HG03025 (cell line): ENCODE measurements around the gene HES4.
"Not testable (repeated sequence)": the region's sequence is repeated elsewhere in the genome, so short reads cannot be mapped to it uniquely, and the experiment has no call there.

ENCODE experiments used
- ATAC-seq: cut with Tn5 transposase; IDR thresholded peaks from one replicate; pipeline ENCODE4 v1.9.1; 2021; ENCODE audit warnings: mild to moderate bottlenecking, moderate library complexity; ENCODE audit not compliant: unreplicated experiment, low FRiP score

The HES4 gene

DNA sequence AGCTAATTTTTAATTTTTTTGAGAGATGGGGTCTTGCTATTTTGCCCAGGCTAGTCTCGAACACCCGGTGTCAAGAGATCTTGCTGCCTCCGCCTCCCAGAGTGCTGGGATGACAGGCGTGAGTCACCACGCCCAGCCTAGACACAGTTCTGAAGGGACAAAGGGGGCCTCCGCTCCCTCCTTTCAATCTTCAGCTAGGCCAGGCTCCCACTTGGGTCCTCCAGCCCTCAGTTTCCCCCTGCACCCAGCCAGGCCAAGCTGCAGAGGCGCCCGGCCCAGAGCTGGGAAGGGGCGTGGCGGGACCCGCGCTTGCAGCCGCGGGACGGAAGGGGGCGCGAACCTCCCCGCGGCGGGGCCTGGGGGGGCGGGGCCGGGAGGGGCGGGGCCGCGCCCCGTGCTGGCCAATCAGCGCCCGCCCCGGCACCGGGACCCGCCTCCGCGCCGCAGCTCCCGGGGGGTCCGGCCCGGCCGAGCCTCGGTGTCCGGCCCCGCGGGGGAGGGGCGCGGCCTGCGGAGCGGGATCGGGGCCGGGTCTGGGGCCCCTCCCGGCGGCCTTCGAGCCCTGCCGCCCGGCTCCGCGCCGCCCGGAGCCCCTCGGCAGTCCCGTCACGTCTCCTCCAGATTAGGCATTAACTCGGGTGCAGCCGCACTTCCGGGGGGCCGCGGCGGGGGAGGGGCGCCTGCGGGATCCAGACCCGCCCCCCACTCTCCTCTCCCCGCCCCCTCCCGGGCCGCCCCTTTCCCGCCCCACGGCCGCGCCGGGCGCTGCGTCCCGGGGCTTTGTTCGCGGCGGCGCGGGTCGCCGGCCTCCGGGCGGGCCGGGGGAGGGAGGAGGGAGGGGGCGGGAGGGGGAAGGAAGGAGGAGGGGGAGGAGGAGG, 19.5 kb upstream of the HES4 start:
- peak; percentile 65 for ATAC-seq

DNA sequence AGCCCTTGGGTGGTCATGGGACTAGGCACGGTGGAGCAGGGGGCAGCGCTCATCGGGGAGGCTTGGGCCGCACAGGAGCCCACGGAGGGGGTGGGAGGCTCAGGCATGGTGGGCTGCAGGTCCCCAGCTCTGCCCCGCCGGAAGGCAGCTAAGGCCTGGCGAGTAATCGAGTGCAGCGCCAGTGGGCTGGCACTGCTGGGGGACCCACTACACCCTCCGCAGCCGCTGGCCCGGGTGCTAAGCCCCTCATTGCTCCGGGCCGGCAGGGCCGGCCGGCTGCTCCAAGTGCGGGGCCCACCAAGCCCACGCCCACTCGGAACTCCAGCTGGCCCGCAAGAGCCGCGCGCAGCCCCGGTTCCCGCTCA, 18.4 kb upstream of the HES4 start:
- not testable (repeated sequence) for ATAC-seq

DNA sequence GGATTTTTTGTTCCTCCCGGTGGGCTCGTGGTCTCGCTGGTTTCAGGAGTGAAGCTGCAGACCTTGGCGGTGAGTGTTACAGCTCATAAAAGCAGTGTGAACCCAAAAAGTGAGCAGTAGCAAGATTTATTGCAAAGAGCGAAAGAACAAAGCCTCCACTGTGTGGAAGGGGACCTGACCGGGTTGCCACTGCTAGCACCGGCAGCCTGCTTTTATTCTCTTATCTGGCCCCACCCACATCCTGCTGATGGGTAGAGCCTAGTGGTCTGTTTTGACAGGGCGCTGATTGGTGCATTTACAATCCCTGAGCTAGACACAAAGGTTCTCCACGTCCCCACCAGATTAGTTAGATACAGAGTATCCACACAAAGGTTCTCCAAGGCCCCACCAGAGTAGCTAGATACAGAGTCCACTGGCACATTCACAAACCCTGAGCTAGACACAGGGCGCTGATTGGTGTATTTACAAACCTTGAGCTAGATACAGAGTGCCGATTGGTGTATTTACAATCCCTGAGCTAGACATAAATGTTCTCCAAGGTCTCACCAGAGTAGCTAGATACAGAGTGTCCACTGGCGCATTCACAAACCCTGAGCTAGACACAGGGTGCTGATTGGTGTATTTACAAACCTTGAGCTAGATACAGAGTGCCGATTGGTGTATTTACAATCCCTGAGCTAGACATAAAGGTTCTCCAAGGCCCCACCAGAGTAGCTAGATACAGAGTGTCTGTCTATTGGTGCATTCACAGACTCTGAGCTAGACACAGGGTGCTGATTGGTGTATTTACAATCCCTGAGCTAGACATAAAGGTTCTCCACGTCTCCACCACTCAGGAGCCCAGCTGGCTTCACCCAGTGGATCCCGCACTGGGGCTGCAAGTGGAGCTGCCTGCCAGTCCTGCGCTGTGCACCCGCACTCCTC, 17.8 kb upstream of the HES4 start:
- not testable (repeated sequence) for ATAC-seq

DNA sequence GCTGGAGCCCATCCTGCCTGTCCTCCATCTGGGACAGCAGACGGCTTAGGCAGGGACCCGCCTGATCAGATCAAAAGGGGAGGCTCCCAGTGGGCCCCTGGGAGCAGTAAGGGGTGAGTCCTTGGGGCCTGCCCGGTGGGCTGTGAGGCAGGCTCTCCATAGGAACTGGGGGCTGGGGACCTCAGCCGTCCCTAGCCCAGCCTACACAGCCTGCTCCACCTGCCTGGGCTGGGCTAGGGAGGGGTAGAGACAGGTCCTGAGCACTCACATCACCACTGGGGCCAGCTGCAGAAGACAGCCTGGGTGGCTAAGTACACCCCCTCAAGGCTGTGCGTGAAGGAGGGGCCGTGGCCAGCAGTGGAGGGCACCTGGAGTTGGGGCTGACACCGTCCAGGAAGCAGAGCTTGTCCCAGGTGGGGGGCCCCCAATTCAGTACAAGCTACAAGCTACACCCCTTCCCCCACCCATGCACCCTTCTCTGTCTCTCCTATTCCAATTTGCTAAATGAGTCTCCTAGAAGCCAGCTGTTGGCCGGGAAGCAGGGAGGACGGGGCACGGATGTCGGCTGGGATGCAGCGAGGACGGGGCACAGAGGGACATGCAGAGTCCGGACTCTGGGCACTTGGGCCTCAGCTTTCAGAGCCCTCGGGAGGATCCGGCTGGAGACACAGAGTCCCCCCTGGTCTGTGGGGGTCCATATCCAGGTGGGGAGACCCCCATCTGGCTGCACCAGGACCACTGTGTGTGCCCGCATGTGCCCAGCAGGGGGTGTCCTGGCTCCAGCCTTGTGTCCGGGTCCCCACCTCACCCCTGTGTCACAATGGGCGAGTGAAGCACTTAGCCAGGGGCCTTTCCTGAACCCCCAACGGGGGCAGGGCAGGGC, 15.1 kb upstream of the HES4 start:
- no peak for ATAC-seq

DNA sequence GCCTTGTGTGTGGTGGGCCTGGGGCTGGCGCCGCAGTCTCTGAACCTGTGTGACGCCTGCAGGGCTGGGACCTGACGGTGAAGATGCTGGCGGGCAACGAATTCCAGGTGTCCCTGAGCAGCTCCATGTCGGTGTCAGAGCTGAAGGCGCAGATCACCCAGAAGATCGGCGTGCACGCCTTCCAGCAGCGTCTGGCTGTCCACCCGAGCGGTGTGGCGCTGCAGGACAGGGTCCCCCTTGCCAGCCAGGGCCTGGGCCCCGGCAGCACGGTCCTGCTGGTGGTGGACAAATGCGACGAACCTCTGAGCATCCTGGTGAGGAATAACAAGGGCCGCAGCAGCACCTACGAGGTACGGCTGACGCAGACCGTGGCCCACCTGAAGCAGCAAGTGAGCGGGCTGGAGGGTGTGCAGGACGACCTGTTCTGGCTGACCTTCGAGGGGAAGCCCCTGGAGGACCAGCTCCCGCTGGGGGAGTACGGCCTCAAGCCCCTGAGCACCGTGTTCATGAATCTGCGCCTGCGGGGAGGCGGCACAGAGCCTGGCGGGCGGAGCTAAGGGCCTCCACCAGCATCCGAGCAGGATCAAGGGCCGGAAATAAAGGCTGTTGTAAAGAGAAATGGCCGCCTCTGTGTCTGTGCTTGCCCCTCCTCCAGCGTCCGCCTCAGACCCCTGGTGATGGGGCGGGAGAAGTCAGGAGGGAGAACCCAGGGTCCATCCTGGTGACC, 14.2 kb upstream of the HES4 start:
- ATAC-seq, result no peak

DNA sequence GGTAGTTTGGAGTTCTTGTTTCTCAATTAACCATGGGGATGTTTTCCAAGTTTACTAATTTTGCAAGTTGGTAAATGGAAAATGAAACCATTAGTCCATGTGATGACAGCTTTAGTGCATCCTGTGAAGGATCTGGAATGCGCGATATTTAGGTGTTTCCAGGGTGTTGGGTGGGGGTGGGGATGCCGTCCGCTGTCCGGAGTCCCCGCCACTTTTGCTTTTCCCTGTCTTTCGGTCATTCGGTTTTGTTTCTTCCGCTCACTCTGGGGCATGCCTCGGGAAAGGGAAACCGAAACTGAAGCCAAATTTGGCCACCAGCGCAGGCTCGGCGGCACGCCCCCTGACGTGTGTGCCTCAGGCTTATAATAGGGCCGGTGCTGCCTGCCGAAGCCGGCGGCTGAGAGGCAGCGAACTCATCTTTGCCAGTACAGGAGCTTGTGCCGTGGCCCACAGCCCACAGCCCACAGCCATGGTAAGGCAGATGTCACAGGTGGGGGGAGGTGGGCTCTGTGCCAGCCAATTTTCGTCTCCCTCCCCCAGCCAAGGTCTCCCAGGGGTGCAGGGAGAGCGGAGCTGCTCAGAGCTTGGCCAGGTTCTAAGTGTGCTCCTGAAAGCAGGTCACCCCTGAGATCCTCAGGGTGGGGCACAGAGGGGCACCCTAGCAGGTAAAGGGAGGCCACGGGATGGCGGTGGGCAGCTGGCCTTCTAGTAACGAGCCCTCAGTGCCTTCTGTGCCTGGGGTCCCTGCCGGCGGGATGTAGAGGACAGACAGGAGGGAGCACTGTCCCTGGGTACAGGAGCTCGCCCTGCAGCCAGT, 13.4 kb upstream of the HES4 start, which contains the start of gene ISG15:
Gene ISG15, plus strand, starts transcription at position 393 of the 817 bp plus-strand sequence. Its CDS starts 77 bp downstream, at position 470.
- ATAC-seq, result peak; percentile 85

DNA sequence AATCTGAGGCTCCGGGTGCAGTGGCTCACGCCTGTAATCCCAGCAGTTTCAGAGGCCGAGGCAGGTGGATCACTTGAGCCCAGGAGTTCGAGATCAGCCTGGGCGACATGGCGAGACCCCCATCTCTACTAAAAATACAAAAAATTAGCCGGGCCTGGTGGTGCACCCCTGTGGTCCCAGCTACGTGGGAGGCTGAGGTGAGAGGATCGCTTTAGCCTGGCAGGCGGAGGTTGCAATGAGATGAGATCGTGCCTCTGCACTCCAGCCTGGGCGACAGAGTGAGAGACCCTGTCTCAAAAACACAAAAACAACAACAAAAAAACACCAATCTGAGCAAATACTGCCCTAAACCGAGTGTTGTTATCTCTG, 12.8 kb upstream of the HES4 start:
- not testable (repeated sequence) for ATAC-seq

DNA sequence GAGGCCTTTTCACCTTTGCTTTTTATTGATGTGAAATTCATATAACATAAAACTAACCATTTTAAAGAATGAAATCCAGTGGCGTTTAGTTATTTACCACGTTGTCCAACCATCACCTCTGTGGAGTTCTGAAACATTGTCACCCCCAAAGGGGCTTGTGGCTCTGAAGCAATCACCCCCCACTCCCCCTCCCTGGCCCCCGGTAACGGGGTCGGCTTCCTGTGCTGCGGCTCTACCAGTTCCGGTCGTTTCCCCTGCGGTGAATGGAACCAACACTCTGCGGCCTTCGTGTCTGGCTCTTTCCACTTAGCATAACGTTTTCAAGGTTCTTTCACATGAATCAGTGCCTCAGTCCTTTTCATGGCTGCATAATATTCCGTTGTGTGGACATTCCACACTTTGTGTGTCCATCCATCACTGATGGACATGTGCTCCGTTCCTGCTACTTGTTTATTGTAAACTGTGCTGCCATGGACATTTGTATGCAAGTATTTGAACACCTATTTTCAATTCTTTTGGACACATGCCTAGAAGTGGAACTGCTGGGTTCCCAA, 11.6 kb upstream of the HES4 start:
- no peak for ATAC-seq

DNA sequence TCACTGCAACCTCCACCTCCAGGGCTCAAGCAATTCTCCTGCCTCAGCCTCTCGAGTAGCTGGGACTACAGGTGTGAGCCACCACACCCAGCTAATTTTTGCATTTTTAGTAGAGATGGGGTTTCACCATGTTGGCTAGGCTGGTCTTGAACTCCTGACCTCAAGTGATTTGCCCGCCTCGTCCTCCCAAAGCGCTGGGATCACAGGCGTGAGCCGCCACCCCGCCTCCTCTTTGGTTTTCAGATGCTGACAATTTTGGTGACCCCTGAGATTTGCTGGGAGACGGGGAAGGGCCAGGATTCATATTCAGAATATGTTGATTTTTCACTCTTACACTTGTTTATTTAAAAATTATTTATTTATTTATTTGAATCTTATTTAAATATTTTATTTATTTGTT, 10.2 kb upstream of the HES4 start:
- not testable (repeated sequence) for ATAC-seq

DNA sequence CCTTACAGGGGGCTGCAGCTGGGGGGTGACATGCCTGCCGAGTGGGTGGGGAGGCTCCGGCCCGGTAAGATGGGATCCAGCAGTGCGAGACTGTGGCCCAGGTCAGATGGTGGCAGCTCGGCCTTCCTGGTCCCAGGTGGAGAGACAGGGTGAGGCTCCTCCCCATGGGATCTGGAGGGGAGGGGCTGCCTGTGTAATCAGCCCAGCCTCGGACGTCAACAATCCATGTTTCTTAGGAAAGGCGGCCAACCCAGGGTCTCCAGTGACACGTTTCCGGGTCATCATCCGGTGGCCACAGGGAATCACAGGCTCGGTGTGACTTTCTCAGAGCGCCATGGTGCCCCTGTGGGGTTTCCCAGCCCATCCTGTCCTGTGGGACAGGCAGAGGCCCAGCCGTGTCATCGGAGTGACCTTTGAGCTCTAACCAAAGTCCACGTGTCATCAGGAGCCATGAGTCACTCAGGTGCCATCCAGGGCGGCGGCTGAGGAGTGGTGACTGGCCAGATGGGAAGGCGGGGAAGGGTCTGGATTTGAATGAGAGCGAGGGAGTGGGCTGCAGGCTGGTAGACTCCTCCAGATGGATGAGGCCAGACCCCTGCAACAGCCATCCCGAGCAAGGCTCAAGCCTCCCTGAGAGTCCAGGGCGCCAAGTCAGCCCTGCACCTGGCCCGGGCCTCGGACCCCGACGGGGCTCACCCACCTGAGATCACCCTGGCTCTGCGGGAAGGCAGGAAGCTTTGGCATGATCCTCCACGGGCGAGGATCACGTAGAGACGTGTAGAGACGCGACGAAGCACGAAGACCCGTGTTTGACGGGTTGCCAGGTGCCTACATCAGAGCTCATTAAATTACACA, 6.6 kb upstream of the HES4 start:
- ATAC-seq, result no peak

DNA sequence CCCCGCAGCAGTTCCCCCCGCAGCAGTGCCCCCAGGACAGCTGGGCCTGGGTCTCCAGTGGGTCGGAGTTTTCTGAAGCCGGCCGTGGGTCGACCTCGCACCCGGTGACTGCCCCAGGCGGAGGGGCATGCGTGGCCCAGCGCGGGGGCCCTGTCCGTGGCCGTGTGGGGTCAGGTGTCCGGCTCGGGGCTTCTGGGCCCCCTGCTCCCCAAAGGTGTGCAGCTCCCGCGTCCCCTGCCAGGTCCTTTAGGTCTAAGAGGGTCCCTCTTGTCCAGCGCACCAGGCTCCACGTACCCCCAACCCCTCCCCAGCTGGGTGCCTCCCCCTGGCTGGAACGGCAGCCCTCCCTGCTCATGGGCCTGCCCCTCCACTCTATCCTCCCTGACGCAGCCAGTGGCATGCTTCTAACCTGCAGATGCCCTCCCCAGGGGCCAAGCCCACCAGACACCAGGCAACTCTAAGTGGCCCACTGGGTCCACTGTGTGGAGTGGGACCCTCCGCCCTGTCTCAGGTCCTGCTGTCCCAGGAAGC, 5.9 kb upstream of the HES4 start:
- no peak for ATAC-seq

DNA sequence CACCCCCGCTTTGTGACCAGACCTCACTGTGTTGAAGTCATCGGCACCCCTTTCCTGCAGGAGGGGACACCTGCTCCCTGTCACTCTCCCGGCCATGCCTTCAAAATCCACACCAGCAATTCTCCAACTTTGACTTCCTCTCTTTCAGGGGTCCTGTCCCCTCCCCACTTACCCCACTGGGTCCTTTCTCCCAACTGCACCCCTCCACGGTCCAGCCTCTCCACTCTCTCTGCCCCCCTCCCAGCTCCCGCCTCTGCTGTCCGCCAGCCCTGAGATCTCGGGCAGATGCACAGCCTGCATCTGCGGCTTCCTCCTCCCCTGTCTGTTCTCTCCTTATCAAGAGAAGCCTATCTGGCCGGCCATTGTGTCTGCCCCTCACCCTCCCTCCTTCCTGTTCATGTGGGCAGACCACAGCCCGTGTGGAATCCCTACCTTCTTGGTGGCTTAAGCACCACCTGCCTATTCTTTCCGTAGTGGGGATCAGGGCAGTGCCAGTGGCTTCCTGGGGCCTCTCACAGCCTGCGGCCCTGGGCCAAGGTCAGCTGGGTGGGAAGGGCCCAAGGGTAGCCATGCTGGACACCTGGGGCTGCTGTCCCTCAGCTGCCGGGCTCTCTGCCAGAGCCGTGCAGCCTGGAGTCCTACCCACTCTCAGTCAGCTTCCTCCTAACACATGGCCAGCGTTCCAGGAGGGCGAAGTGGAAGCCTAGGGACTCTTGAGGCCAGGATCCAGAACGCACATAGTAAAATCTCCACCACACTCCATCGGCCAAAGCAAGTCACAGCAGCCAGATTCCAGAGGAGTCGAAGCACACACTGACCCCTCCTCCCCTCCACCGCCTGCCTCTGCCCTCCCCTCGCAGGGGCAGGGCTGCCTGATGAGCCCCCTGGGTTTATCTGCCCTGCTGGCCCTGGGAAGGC, 5.1 kb upstream of the HES4 start:
- ATAC-seq, result no peak

DNA sequence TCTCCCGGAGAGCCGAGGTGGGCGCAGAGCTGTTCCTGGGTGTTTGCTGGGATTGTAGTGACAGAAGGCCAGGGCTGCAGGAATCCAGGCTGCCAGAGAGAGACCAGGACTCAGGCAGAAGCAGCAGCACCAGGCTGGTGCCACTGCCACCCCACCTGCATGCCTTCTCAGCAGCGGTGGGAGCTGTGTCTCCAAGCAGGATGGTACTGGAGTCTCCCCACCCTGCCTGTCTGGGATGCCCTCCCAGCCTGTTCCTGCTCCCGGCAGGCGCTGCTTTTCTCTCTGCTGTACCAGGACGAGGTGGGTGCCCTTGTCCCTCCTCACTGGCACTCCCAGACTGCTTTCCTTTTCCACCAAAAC, 4.5 kb upstream of the HES4 start:
- ATAC-seq, result no peak

DNA sequence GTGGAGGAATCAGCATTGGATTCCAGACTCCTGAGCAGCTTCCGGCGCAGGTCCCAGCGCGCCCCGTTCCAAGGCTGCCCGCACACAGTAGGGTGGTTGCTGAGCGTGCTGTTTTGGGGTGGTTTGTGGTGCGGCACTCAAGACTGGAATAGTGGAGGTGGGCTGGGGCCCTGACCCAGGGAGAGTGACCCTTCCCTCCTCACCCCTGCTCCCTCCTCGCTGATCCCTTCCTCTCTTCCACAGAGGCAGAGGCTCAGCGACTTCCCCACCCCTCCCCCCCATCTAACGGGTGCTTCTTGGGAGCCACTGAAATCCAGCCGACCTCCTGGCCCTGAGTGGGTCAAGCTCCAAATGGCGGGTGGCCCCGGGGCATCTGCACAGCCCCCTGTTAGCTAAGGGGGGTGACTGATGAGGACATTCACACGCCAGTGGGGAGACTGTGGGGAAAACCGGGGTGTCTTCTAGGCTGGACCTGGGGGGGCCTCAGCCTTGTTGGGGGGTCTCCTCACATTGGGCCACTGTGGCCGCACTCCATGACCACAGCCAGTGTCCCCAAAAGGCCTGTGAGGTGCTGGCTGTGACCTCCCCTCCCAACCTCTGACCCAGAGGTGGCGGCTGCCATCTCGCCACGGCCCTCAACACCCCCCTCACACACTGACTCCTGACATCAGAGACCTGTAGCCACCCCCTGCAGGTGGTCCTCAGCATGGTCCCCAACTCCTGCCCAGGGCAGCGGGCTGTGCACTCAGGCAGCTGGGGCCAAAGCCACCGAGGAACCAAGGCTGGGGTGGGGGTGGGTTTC, 3.9 kb upstream of the HES4 start:
- ATAC-seq, result no peak

DNA sequence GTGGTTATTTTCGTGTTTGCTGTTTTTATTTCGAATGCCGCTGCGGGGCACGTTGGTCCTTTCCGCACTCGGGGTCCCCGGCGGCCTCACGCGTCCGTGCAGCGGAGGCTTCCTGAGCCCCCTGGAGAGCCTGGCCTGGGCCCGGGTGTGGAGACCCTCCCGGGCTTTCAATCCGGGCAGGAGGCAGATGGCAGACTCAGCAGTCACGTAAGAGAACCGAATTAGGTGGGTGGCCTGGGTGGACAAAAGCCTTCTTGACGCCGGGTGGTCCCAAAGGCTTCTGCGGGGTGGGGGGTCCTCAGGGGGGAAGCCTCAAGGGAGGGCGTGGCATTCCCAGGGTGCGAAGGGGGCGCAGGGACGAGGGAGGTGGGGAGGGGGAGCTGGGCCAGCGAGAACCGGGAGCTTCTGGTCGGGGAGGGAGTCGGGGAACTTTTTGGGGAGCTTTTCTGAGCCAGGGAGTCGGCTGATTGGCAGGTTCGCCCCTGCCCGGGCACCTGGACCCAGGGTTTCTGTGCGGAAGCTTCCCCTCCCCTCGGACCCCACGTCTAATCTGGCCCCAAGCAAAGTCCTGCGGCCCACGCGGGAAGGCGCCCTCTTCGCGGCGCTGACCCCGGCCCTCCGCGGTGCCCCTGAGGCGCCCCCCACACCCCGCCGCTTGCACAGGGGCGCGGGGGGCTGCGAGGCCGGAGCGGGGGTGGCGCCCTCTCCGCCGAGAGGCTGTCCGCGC, 1.3 kb upstream of the HES4 start:
- no peak for ATAC-seq
